Stimulated activated CD4-positive, alpha-beta T cell treated with anti-CD3 and anti-CD28 coated beads, Interleukin-15, amount 100 ng/mL, for 24 hours (primary cell): ENCODE results near the gene ZNF326.
"Not testable (repeated sequence)": the region's sequence is repeated elsewhere in the genome, so short reads cannot be mapped to it uniquely, and the experiment has no call there.

Experiments used
- DNase-seq: peaks from one replicate; pipeline ENCODE4 v3.0.0-alpha.2; 2020

ZNF326 gene

GRCh38 chr1:89966656-89967055 lies 28.3 kb upstream of the ZNF326 start:
- no peak for DNase-seq

DNA sequence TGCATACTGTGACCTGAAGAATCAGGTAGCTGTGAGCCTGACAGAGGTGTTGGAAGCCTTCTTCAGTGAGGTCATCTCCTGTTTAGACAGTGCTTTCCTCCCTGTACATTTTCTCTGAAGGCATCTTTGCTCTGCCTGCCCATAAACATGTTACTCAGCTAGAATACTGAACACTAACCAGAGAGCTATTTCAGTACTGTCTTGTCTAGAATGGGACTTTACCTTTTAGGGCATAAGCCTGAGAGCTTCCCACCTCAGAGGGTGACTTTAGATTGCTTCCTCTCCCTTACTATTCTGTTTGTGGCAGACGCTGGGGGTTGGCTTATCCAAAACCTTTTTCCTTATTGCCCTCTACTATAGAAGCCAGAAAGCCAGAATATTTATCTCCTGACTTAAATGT lies 23.3 kb upstream of the ZNF326 start:
- DNase-seq = no peak

GRCh38 chr1:89972024-89972423 lies 22.9 kb upstream of the ZNF326 start:
- no peak for DNase-seq

DNA sequence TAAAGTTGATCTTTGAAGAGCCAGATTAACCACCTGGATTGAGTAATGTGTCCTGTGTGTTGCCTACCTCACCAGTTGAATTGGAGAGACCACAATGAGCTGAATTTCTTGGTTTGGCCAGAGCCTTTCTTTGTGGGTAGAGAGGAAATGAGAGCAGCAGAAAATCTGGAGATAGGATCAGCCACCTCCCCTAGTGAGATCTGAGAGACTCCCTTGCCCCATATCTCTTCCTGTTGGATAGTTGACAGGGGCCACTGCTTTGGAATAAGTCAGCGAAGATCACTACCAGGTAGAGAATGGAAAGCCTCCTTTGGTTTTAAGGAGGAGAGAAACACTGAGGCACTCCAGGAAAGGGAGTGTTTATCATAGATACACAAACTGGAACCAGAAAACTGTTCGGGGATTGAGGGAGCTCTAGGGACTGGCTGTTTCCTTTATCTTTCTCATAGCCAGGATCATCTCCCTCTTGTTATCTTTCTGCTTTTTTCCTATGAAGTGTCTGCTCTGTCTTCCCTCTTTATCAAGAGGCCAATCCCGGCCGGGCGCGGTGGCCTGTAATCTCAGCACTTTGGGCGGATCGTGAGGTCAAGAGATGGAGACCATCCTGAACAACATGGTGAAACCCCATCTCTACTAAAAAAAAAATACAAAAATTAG lies 21.3 kb upstream of the ZNF326 start:
- no peak for DNase-seq

- no peak for DNase-seq
Measured at GRCh38 chr1:89974256-89974655, 20.7 kb upstream of the ZNF326 start.

GRCh38 chr1:89974696-89975470 lies 20.0 kb upstream of the ZNF326 start:
- no peak for DNase-seq

DNA sequence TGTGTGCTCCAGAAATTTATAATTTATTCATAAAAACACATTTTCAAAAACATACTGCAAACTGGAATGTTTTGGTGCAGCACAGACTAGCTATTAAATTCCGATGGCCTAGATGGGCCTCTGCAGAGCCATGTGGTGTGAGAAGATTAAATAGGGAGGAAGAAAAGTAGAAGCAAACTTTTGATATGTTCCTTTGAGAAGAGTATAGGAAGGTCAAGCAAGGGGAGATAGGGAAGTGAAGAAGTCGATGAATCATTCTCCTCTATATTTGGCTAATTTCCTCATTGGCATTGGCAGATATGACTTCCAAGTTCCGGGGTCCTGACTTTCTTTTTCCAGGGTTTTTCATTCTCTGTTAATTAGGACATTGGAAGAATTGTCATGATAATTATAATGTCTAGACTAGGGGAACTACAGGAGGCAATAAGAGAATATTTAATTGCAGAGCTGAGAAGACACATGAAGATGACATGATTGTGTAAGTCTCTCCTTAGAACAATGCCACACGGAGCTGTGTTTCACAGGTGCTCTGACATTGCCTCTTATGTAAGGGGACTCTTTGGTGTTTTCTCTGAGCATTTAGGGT lies 19.3 kb upstream of the ZNF326 start:
- DNase-seq = no peak

DNA sequence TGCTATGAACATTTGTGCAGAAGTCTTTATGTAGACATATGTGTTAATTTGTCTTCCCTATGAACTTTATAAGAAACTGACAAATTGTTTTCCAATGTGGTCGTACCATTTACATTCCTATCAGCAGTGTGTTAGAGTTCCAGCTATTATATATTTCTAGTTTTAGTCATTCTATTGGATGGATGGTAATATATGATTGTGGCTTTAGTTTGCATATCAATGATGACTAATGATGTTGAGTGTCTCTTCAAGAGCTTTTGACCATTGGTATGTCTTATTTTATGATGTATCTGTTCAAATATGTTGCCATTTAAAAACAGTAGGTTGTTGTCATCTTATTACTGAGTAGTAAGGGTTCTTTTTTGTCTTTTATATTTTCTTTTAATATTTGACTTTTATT lies 16.2 kb upstream of the ZNF326 start:
- no peak for DNase-seq

GRCh38 chr1:89980605-89981004 lies 14.3 kb upstream of the ZNF326 start:
- DNase-seq = no peak

- DNase-seq = not testable (repeated sequence)
Measured at GRCh38 chr1:89982846-89983245, 12.1 kb upstream of the ZNF326 start.

DNA sequence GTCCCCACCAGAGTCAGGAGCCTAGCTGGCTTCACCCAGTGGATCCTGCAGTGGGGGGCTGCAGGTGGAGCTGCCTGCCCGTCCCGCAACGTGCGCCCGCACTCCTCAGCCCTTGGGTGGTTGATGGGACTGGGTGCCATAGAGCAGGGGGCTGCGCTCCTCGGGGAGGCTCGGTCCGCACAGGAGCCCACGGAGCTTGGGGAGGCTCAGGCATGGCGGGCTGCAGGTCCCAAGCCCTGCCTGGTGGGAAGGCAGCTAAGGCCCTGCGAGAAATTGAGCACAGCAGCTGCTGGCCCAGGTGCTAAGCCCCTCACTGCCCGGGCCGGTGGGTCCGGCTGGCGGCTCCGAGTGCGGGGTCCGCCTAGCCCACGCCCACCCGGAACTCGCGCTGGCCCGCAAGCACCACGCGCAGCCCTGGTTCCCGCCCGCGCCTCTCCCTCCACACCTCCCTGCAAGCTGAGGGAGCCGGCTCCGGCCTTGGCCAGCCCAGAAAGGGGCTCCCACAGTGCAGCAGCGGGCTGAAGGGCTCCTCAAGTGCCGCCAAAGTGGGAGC lies 10.3 kb upstream of the ZNF326 start:
- DNase-seq = not testable (repeated sequence)

- no peak for DNase-seq
Measured at GRCh38 chr1:89986020-89986419, 8.9 kb upstream of the ZNF326 start.

DNA sequence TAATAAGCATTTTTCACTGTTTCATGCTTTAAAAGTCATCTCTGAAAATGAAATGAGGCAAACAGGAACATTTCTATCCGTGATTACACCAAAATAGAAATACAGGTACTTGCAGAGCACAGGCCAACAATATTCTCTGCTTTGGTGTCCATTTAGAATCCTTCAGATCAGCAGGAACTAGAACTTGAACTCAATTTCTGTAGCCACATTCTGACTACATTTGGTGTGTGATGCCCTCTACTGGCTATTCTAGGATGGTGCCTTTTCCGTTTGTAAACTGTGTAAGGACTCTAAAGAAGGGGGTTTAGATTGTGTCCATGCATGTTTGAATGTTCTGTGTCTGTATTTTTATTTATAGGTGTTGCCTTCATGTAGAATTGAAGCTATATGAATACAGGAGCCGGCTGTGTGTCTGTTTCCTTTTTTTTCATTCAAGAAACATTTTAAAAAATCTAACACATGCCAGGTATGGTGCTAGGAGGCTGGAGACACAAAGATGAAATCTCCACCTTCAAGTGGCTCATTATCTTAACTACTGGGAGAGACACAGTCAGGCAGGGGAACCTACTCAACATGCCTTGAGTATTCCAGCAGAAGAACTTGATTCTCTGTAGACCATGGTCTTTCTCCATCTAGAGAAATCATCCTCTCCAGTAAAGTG lies 7.6 kb upstream of the ZNF326 start:
- peak; percentile 47 for DNase-seq

- DNase-seq = no peak
Measured at GRCh38 chr1:89989099-89989498, 5.8 kb upstream of the ZNF326 start.

DNA sequence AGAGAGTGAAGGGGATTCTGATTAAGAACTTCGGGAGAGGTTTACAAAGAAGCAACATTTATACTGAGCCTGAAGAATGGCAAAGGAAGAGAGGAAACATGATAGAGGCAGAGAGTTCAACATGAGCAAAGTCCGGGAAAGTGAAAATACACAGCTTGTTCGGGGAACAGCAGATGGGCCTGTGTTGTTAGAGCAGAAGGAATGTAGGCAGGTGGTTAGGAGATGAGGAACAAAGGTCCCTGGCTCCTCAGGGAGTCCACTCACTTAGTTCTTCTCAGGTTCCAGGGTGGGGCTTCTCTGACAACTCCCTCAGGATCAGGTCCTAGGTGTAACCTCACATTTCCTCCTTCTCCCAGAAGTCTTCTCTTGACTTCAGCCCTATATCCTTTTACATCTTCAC lies 5.1 kb upstream of the ZNF326 start:
- DNase-seq = no peak

DNA sequence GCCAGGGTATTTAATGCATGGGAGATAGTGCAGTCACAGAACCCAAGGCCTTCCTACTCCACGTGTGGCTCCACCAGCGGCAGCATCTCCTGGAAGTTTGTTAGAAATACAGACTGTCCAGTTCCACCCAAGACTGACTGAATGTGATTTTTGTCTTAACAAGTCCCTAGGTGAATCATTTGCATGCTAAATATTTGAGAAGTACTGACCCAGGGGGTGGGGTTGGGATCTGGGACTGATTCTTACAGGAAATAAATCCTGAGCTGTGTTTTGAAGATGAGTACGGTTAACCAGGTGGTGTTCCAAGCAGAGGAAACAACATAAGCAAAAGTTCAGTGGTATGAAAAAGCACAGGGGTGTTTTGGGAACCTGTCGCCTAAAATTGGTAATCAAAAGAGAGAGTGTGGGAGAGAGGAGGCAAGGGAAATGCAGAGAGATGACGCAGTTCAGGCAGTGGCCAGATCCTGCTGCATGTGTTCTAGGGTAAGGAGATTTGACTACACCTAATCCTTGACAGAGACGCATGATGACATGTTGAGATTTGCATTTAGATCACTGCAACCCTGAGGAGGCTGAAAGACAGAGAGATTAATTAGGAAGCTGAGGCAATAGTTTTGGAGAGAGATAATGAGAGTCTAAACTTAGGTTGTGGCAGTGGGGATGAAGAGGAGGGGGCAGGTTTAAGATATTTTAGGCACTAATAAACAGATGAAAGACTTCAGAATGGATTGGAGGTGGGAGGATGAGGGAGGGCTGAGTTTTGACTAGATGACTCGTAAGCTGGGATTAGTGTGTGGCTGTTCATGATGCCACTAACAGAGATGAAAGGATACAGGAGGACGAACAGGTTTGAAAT lies 3.7 kb upstream of the ZNF326 start:
- DNase-seq = no peak

- no peak for DNase-seq
Measured at GRCh38 chr1:89993541-89993940, 1.4 kb upstream of the ZNF326 start.

GRCh38 chr1:89994231-89994804 lies 592 bp upstream of the ZNF326 start:
- DNase-seq = no peak

DNA sequence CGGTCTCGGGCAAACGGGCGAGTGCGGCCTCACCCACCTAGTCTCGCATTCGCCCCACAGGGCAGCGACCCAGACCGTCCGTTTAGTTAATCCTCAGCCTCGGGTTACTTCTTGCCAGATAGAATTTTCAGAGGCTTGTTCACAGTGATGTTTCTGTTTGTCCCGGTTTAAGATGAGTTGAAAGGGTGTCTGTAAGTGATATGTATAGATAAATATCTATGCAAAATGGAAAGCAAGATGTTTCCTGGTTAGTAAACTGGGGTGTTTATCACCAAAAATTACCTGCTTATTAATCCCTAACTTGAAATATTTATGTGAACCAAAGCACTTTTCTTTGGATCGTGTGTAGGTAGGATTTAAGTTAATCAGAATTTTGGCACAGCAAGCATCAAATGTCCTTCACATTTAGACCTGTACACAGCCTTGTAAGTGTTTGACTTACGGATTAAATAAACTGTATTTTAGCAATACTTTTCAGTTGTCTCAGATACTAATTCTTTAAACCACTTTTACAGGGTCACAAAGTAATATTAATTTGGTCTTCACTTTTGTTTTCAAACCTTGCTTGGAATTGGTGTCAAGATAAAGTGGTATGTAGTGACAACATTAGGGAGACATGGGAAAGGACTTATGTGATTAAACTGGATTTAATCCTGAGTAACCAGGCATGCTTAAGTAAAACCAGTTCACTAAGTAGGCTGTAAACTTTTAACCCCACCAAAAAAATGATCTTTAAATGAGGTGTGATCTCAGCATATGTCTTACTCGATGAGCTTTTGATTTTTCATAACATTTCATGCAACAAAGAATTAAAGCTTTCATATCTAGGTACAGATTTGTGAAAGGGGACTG lies 914 bp downstream of the ZNF326 start:
- no peak for DNase-seq

DNA sequence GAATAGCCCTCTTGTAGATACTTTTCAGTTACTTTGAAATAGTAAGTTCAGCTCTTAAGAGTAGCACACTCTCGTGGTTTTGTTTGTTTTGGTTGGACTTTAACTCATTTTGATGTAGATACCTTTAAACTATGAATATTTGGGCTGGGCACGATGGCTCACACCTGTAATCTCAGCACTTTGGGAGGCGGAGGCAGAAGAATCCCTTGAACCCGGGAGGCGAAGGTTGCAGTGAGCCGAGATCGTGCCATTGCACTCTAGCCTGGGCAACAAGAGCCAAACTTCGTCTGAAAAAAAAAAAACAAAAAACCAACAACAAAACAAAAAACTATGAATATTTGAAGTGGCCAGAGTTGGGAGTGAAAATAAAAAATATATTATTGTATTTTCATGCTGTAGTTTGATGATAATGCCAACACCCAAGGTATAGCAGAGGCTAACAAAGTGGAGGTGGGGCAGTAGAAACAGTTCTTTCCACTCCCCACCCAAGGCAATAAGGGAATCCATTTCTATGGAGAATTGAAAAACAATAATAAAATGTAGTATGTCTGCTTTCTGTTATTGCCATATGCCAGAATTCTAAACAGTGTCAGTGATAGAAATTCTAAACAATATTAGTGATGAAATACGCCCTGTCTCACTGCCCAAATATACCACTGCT lies 1.7 kb downstream of the ZNF326 start:
- DNase-seq = no peak

GRCh38 chr1:89997152-89997551 lies 2.2 kb downstream of the ZNF326 start:
- DNase-seq = peak; percentile 21
